GM18511 (cell line): ENCODE results near the gene CPSF7.
"Not testable (repeated sequence)": the region's sequence is repeated elsewhere in the genome, so short reads cannot be mapped to it uniquely, and the experiment has no call there.

Experiments
- ATAC-seq: cut with Tn5 transposase; IDR thresholded peaks from one replicate; pipeline ENCODE4 v1.9.1; 2021; ENCODE audit warnings: mild to moderate bottlenecking, moderate library complexity; ENCODE audit not compliant: unreplicated experiment

CPSF7 gene

GRCh38 chr11:61442616-61443015 is 12.8 kb upstream of the CPSF7 start:
- no peak for ATAC-seq

DNA sequence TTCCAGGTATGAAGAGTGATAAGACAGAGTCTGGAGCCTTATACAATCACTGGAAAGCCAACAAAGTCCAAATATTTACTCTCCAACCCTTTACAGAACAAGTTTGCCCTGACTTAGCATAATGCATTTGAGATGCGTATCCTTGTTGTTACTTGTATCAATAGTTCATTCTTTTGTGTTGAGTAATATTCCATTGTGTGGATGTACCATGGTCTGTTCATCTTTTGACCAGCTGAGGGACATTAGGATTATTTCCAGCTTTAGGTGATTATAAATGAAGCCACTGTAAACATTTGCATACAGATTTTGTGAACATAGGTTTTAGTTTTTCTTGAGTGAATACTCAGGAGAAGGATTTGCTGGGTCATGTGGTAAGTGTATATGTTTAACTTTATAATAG is 9.8 kb upstream of the CPSF7 start:
- ATAC-seq = no peak

GRCh38 chr11:61437496-61437895 is 7.7 kb upstream of the CPSF7 start:
- ATAC-seq = no peak

DNA sequence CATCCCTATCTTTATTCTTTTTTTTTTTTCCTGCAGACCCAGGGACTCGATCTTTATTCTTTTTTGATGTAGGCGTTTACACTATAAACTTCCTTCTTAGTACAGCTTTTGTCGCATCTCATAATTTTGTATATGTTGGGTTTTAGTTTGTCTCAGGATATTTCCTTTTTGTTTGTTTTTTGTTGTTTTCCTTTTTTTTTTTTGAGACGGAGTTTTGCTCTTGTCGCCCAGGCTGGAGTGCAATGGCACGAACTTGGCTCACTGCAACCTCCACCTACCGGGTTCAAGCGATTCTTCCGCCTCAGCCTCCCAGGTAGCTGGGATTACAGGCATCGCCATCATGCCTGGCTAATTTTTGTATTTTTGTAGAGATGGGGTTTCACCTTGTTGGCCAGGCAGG is 1.1 kb upstream of the CPSF7 start:
- not testable (repeated sequence) for ATAC-seq

DNA sequence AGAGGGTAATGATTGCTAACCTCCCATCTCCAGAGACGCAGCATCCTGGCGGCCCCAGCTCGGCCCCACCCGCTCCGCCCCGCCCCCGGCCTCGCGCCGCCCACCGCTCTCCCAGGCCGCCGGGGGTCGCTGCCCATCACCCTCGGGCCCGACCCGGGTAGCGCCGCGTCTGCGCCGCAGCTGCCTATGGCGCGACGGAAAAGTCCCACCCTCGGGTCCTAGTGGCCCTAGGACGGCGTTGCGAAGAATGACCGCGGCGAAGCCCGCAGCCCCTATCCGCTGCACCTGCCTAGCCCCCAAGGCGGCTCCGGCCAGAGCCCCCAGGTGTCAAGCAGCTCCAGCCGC is 457 bp downstream of the CPSF7 start:
- ATAC-seq = peak; percentile 67

DNA sequence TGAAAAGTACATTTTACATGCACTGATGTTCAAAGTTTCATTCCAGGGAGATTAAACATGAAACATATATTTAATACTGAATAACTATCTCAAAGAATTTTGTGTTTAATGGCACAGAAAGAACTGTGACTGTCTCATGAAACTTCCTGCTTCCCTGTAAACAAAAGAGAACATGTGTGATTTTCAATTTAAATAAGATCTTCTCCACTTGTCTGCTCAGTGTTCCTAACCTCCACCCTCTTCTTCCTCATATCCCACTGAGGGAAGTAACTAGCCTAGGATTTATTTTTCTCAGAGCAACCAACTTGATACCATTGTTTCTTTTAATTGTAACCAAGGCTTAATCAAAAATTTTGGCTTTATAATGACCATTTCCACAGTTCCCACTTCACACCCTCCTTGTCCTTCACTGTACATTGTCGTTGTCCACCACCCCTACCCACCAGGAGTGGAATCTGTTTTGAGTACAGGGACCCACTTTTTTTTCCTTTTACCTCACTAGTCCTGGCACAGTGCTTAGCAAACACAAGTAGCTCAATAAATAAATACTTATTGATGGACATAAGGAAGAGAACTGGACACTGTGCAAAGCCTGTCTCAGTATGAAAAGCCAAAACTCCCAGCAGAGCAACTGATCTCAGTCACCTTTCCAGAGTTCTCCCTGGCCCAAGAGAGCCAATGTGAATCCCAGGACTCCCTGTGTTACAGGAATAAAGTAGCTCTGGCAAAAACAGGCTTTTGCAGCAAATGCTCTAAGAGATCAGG is 4.2 kb downstream of the CPSF7 start:
- ATAC-seq = no peak

- ATAC-seq = no peak
Measured at GRCh38 chr11:61422226-61422625, 7.5 kb downstream of the CPSF7 start.

DNA sequence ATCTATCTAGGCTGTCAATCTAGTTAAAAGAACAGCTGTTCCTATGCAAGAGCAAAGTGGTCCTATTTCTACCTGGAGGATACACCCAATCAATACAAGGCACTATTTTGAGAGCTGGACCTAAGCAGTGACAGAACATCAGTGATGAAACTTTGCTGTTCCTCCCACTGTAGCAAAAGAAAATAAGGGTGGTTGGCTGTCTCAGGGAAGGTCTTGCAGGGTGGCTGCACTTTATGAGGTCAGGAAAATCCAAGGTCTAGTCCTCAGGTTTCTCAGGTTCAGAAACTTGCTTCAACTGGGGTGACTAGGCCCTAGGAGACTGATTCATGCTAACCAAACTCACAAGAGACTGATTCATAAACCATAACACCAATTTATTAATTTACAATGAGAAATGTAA is 11.6 kb downstream of the CPSF7 start:
- ATAC-seq = no peak

DNA sequence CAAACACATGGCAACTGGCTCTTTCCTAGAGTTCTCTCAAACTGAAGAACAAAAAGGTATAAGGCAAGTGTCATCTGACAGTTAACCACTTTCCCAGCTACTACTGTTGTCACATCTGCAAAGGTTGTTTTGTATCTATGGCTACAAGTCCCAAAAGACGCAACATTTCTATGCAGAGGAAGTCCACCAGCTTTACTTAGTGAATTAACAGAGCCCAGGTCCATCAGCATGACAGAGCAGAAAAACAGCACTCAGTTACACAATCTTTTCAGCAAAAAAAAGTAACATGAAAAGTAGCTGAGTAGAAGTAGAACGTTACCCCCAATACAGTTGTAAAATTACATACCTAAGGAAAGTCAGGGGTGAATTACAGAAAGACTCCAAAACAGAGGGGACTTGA is 12.1 kb downstream of the CPSF7 start:
- ATAC-seq = no peak

GRCh38 chr11:61416941-61417340 is 12.8 kb downstream of the CPSF7 start:
- no peak for ATAC-seq

GRCh38 chr11:61415381-61415780 is 14.4 kb downstream of the CPSF7 start:
- no peak for ATAC-seq

DNA sequence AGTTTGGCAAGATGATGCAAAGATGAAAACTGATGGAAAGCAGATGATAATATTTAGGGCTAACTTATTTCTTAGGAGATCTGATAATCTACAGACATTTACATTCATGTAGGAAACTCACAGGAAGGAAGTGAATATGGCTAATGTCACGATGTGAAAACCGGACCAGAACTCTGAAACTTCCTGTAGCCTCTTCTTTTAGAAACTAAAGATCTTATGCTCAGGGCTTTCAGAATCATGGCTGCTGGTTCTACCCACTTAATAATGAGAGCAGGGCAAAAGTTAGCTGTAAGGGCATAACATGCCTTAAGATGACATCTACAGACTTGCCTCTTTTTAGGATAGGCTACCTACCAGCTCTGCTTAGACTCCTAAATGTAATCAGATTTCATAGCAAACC is 15.2 kb downstream of the CPSF7 start:
- ATAC-seq = no peak

DNA sequence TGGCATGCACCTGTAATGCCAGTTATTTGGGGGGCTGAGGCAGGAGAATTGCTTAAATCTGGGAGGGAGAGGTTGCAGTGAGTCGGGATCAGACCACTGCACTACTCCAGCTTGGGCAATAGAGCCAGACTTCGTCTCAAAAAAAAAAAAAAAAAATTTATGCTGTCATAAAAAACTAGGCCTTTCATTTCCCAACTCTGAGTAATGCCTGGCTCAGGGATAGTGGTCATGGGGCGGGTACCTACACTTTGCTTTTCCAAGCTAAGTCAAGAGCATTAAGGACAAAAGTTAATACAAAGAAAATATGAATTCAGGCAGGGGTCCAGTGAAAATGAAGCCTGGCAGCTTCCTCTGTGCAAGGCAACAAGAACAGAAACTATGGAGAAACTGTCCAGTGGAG is 16.3 kb downstream of the CPSF7 start:
- ATAC-seq = no peak

DNA sequence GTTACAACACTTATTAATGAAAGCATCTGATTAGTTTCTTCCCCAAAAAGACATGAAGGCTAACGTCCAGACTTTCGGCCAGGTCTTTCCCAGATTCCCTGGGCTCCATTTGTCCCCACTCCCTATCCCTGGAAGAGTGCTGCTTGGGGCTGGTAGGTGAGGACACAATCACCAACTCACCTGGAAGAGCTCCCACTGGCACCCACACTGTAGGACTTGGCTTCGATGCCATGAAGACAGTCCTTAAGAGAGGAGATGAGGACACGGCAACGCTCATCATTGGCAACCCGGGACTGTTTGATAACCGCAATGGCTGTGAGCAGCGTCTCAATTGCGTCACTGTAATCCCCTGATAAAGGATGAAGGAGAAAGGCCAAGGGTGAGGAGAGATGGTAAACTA is 18.2 kb downstream of the CPSF7 start:
- ATAC-seq = no peak

- ATAC-seq = no peak
Measured at GRCh38 chr11:61406991-61407728, 22.6 kb downstream of the CPSF7 start.

GRCh38 chr11:61406067-61406466 is 23.7 kb downstream of the CPSF7 start:
- no peak for ATAC-seq

GRCh38 chr11:61404641-61405040 is 25.1 kb downstream of the CPSF7 start:
- ATAC-seq = no peak

DNA sequence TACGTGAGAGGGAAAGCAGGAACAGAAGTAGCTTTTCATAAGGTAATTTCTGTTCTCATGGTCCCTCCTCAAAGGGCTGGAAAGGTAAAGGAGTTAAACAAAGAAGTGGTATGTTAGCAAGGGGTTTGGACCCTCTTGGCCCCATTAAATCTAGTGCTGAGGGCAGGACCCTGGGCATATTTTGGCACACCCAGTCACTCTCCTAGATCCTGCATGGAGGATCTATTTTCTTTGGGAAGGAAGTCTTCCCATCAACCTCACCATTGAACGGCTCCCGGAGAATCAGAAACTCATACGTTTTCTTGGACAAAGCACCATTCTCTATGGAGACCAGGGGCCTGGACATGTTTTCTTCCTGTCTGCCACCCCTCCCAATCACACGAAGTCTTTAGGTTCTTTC is 25.7 kb downstream of the CPSF7 start:
- no peak for ATAC-seq

GRCh38 chr11:61403658-61404057 is 26.1 kb downstream of the CPSF7 start:
- ATAC-seq = no peak

GRCh38 chr11:61401573-61401972 is 28.2 kb downstream of the CPSF7 start:
- no peak for ATAC-seq

- no peak for ATAC-seq
Measured at GRCh38 chr11:61401173-61401572, 28.6 kb downstream of the CPSF7 start.

DNA sequence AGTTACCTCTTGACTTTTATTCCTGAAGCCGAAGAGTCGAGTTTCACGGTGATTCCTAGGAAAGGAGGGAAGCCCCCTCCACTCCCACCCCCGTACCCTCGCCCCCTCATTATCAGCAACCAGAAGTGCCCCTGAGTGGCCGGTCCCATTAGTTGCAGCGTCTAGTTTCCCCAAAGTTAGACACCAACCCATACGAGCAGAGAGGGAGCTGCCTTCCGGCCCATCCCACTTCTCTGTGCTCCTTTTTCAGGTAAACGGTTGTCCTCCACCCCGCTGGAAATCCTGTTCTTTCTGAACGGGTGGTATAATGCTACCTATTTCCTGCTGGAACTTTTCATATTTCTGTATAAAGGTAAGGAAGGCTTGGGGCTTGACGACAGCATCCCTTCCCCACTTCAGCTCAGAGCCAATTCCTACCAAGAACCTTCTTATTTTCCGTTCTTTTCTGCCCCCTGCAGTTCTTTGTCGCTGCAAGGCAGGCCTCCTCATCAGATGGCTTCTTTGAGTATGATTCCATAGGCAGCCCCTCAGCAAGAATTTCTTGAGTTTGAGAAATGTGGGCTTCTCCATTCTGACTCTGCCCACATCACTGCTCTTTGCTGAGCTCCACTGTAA is 36.7 kb downstream of the CPSF7 start:
- ATAC-seq = no peak
